K562 (cell line): ENCODE results near the gene SMG1. TPM values are rescaled to one million over a fixed set of nuclear protein-coding genes. Genes with fewer than 3 reads are reported as not detected.
A peak's percentile ranks its signal among the peaks of the same experiment; 100 is the strongest.

Experiments
- CREB3 ChIP-seq: fragments of 450-650 bp; conservative IDR thresholded peaks from 2 replicates; pipeline ENCODE4 v1.6.1; 2016; ENCODE audit warnings: missing genetic modification characterization, low read depth, mild to moderate bottlenecking, missing compliant biosample characterization, moderate library complexity
- E2F3 ChIP-seq: fragments of 250-450 bp; sonication (Bioruptor Pico); IDR thresholded peaks from 2 replicates; pipeline ENCODE4 v1.4.0; 2020; ENCODE audit warnings: mild to moderate bottlenecking
- ETV1 ChIP-seq: fragments of 450-650 bp; conservative IDR thresholded peaks from 2 replicates; pipeline ENCODE4 v1.6.1; 2016; ENCODE audit warnings: missing genetic modification characterization, control low read depth, low read depth, missing compliant biosample characterization
- GABPB1 ChIP-seq: sonication (generic); formaldehyde crosslinking; IDR thresholded peaks from 2 replicates; pipeline ENCODE4 v1.8.0; 2022; ENCODE audit warnings: mild to moderate bottlenecking, missing genetic modification reagents
- HDAC2 ChIP-seq: fragments of 450-650 bp; IDR thresholded peaks from 2 replicates; pipeline ENCODE4 v1.6.1; 2016; ENCODE audit warnings: mild to moderate bottlenecking
- HOXB6 ChIP-seq: fragments of 250-450 bp; sonication (Bioruptor Pico); IDR thresholded peaks from 2 replicates; pipeline ENCODE4 v1.5.1; 2022; ENCODE audit warnings: mild to moderate bottlenecking, borderline replicate concordance
- KAT7 ChIP-seq: sonication (generic); formaldehyde crosslinking; IDR thresholded peaks from 2 replicates; pipeline ENCODE4 v1.8.0; 2022; ENCODE audit warnings: missing genetic modification reagents, mild to moderate bottlenecking, borderline replicate concordance
- LEF1 ChIP-seq: fragments of 450-650 bp; IDR thresholded peaks from 2 replicates; pipeline ENCODE4 v1.6.1; 2016; ENCODE audit warnings: mild to moderate bottlenecking
- SIN3A ChIP-seq, 2 experiments: fragments of 150-350 bp in 1 of 2; IDR thresholded peaks; 2 replicates each; pipeline ENCODE4 v1.6.1; 2011 to 2016; ENCODE audit warnings: borderline replicate concordance in 2 of 2, low read depth in 2 of 2, low read length in 2 of 2, mild to moderate bottlenecking in 2 of 2, moderate library complexity in 2 of 2; ENCODE audit not compliant: control insufficient read depth in 1 of 2
- STAT6 ChIP-seq: sonication (generic); formaldehyde crosslinking; IDR thresholded peaks from 2 replicates; pipeline ENCODE4 v1.8.1; 2023; ENCODE audit warnings: mild to moderate bottlenecking, missing genetic modification reagents
- TFAP4 ChIP-seq: sonication (generic); formaldehyde crosslinking; IDR thresholded peaks from 2 replicates; pipeline ENCODE4 v1.8.0; 2022; ENCODE audit warnings: missing genetic modification reagents, mild to moderate bottlenecking, moderate library complexity, borderline replicate concordance
- ZBTB34 ChIP-seq: fragments of 250-450 bp; sonication (Bioruptor Pico); IDR thresholded peaks from 2 replicates; pipeline ENCODE4 v1.8.0; 2021; ENCODE audit warnings: mild to moderate bottlenecking, moderate library complexity
- ZBTB43 ChIP-seq: sonication (generic); formaldehyde crosslinking; IDR thresholded peaks from 2 replicates; pipeline ENCODE4 v1.8.0; 2023; ENCODE audit warnings: mild to moderate bottlenecking, missing genetic modification reagents
- ZNF347 ChIP-seq: fragments of 450-650 bp; formaldehyde crosslinking; IDR thresholded peaks from 2 replicates; pipeline ENCODE4 v1.4.0; 2020; ENCODE audit warnings: low read depth, mild to moderate bottlenecking, moderate library complexity
- polyA plus RNA-seq, 8 experiments: library from polyadenylated mRNA; depleted of rRNA in 4 of 8; stranded (reverse) in 5 of 8; unstranded in 3 of 8; fragments of >200 nt; fragmentation: Nextera tagmentation in 2 of 8; fragmentation: Illumina TruSeq in 1 of 8; extraction: Ambion mirVana in 2 of 8; extraction: Trizol in 1 of 8; gene quantifications; 2 replicates each; pipeline versions ENCODE4 v1.2.1 to v1.2.3, GENCODE V29; 2011 to 2014; ENCODE audit warnings: inconsistent platforms in 1 of 8, missing spikeins in 1 of 8
- total RNA-seq, 7 experiments: library from RNA; depleted of rRNA in 6 of 7; stranded (reverse); fragments of >200 nt in 6 of 7; fragmentation: Illumina TruSeq in 2 of 7; extraction: Trizol in 2 of 7; gene quantifications; 2 replicates each; pipeline versions ENCODE4 v1.2.1 to v1.2.3, GENCODE V29; 2011 to 2021; ENCODE audit warnings: low replicate concordance in 1 of 7

SMG1 gene
- total and polyA plus RNA-seq, 9 of the 15 experiments (the other 6 are each of a cell fraction or from before 2014, with no cell fraction given): 3.4 to 54.8 (median 32.0) TPM

GRCh38 chr16:18788828-18789514, 137.2 kb downstream of the SMG1 start (continued):
- TF ChIP-seq TFAP4 (CRISPR knock-in tag) (0 out of 2 replicates have a peak, but pooled peaks have one; percentile 11), ZBTB34 (CRISPR knock-in tag) (no peak), GABPB1 (CRISPR knock-in tag) (0 out of 2 replicates have a peak, but pooled peaks have one; percentile 29), ZNF347 (no peak), LEF1 (no peak), KAT7 (CRISPR knock-in tag) (0 out of 2 replicates have a peak, but pooled peaks have one; percentile 47), SIN3A (IDR thresholded peaks at IDR 0.05; ENCODE audit: borderline replicate concordance in 2 of 2, control insufficient read depth in 1 of 2, low read depth in 2 of 2, low read length in 2 of 2) (no peak; a peak in 2 of 4 replicates), CREB3 (tag) (no peak), HOXB6 (CRISPR knock-in tag) (no peak), HDAC2 (no peak), ETV1 (0 out of 2 replicates have a peak, but pooled peaks have one; percentile 24), ZBTB43 (CRISPR knock-in tag) (no peak), STAT6 (CRISPR knock-in tag) (0 out of 2 replicates have a peak, but pooled peaks have one; percentile 20), E2F3 (no peak)
- TF ChIP-seq, all 486 proteins: peak for 12
